ENCODE measurements around the gene ANO4.

- TF ChIP-seq, protein P1, sequence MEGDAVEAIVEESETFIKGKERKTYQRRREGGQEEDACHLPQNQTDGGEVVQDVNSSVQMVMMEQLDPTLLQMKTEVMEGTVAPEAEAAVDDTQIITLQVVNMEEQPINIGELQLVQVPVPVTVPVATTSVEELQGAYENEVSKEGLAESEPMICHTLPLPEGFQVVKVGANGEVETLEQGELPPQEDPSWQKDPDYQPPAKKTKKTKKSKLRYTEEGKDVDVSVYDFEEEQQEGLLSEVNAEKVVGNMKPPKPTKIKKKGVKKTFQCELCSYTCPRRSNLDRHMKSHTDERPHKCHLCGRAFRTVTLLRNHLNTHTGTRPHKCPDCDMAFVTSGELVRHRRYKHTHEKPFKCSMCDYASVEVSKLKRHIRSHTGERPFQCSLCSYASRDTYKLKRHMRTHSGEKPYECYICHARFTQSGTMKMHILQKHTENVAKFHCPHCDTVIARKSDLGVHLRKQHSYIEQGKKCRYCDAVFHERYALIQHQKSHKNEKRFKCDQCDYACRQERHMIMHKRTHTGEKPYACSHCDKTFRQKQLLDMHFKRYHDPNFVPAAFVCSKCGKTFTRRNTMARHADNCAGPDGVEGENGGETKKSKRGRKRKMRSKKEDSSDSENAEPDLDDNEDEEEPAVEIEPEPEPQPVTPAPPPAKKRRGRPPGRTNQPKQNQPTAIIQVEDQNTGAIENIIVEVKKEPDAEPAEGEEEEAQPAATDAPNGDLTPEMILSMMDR (IDR thresholded peaks at IDR 0.05) = no peak
- no peak for TF ChIP-seq POLR2AphosphoS5 (IDR thresholded peaks at IDR 0.05; ENCODE audit: insufficient read depth in 1 of 2, low read depth in 1 of 2)
- no peak for TF ChIP-seq POLR2A (IDR thresholded peaks at IDR 0.05)
These were observed 256.1 kb downstream of the ANO4 start for GRCh38 chr12:101050631-101051030.
